ENCODE data around the gene KDM4B.
"Not testable (repeated sequence)": the region's sequence is repeated elsewhere in the genome, so short reads cannot be mapped to it uniquely, and the experiment has no call there.

The KDM4B gene

DNA sequence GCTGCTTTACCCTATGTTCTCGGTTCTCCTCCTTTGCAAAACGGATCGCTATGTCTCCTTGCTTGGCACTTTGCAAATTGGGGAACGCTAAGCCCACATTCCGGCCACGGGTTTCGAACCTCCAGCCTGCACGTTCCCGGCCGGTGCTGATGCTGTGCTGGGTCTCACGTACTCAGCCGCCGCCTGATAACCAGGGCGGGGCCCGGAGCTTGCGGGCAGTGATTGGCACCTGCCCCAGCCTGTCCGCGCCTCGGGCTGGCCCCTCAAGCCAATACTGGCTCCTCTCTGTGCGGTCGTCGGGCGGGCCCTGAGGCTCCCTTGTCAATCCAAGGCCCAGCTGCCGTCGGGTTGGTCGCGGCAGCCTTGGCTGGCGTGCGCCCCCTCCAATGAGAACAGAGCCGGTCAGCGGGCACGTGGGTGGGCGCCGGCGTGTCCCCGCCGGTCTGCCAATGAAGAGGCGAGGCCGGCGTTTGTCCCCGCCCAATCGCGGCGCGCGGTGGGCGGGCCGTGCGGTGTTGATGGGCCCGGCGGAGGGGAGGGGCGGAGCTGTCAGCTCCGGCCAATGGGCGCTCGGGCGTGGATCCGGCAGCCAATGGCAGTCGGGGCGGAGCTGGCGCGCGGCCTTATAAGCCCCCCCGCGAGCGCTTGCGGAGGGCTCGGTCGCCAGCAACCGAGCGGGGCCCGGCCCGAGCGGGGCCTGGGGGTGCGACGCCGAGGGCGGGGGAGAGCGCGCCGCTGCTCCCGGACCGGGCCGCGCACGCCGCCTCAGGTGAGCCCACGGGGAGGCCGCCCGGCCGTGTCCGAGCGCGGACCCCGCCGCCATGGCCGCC is at the start of gene KDM4B:
KDM4B (plus strand) TSS at position 652 of the 830 bp plus-strand sequence. CDS start 63,778 bp downstream, outside the sequence.
- peak; percentile 91 for DNase-seq (ENCODE audit: low read depth)

DNA sequence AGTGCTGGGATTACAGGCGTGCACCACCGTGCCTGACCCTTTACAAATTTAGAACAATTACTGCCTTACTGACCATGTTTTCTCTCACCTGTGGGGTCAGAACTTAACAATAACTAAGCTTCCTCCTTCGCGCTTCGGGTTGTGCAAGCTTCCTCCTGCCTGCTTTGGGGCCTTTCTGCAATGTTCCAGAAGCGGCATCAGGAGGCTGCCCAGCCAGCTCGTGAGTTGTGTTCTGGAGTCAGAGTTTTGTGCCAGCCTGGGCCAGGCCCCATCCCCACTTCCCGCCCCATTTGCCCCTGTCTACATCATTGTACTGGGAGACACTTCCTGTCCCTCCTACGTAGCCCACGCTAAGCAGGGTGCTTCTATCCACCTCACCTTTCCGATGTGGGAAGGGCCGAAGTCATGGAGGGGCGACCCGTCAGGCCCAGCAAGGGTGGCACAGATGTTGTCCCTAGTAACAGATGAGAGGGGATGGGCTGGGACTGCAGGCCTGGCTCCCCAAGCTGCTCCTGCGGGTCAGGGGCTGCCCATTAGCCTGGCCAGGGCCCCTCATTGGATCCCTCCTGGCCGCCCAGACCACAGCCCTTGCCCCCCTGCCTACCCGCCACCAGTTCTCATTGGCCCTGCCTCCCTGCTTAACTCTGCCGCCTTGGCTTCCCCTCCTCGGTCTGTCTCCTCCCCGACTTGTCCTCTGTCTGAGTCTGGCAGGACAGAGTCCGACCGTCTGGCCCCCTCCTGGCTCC is 46.2 kb upstream of the KDM4B start:
- DNase-seq (ENCODE audit: low read depth) = no peak

DNA sequence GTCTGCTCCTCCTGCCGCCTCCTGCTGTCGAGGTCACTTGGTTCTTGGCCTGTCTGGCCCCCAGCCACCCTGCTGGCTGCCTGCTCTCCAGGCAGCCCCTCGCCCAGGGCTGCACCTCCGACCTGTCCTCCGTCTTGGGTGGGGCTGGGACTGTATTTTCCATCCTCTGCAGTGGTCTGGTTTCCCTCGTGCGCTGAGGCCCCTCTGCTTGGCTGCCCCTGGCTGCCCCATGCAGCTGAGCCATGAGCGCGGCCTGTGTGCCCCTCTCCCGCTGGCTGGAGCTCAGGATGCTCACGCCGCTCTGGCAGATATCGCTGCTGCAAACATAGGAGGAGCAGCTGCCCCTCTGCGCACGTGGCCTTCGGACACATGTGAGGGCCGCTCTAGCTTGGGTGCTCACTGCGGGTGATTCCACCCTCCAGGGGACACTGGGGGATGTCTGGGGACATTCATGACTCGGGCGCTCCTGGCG is 45.6 kb upstream of the KDM4B start:
- no peak for DNase-seq (ENCODE audit: low read depth)

- no peak for DNase-seq (ENCODE audit: low read depth)
Measured at GRCh38 chr19:4929186-4929585, 39.7 kb upstream of the KDM4B start.

DNA sequence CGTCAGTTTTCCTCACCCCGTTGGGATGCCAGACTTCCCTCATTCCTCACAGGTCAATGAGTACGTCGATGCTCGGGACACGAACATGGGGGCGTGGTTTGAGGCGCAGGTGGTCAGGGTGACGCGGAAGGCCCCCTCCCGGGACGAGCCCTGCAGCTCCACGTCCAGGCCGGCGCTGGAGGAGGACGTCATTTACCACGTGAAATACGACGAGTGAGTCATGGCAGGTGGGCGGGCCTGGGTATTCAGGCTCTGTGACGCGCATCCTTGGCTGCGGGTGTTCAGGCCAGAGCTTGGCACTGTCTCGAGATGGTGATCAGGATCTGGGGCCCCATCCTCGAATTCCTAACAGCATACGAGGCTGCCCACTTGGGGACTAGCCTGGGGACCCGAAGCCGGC is 38.2 kb upstream of the KDM4B start:
- no peak for DNase-seq (ENCODE audit: low read depth)

- DNase-seq (ENCODE audit: low read depth) = no peak
Measured at GRCh38 chr19:4932711-4933110, 36.2 kb upstream of the KDM4B start.

DNA sequence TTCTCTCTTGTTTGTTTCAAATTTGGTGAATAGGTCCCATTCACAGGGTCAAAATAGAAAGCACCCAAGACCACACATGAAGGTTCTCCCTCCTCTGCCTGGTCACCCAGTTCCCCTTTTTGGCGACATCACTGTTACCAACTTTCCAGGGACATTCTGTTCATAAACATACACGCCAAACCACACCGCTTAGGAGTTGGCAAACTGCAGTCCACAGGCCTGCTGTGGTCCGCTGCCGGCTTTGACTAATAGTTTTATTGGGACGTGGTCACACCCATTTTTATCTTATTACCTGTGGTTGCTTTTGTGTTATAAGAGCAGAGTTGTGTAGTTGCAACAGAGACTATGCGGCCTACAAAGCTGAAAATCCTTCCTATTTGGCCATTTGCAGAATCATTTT is 35.4 kb upstream of the KDM4B start:
- no peak for DNase-seq (ENCODE audit: low read depth)

- DNase-seq (ENCODE audit: low read depth) = no peak
Measured at GRCh38 chr19:4935444-4935843, 33.5 kb upstream of the KDM4B start.

DNA sequence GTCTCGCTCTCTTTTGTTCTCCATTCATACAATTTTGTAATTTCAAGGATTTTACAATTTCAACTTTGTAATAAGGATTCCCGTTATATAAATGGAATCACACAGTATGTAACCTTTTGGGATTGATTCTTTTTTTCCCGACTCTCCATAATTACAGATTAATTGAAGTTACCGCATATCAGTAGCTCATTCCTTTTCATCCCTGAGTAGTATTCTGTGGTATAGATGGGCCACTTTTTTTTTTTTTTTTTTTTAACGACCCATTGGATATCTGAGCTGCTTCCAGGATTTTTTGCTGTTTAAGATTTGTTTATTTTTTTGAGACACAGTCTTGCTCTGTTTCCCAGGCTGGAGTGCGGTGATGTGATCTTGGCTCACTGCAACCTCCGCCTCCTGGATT is 31.9 kb upstream of the KDM4B start:
- no peak for DNase-seq (ENCODE audit: low read depth)

GRCh38 chr19:4938461-4938860 is 30.5 kb upstream of the KDM4B start:
- not testable (repeated sequence) for DNase-seq (ENCODE audit: low read depth)

DNA sequence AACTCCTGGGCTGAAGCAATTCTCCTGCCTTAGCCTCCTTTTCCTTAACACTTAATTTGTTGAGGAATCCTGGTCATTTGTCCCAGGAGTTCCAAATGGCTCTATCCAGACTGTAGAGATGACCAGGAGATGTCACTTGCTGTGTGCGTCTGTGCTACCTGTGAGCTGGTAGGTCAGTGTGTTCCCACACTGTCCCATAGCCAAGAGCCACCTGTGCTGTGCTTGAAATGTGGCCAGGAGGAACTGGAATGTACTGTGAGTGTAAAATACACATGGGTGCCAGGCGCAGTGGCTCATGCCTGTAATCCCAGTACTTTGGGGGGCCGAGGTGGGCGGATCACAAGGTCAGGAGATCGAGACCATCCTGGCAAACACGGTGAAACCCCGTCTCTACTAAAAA is 29.4 kb upstream of the KDM4B start:
- no peak for DNase-seq (ENCODE audit: low read depth)

DNA sequence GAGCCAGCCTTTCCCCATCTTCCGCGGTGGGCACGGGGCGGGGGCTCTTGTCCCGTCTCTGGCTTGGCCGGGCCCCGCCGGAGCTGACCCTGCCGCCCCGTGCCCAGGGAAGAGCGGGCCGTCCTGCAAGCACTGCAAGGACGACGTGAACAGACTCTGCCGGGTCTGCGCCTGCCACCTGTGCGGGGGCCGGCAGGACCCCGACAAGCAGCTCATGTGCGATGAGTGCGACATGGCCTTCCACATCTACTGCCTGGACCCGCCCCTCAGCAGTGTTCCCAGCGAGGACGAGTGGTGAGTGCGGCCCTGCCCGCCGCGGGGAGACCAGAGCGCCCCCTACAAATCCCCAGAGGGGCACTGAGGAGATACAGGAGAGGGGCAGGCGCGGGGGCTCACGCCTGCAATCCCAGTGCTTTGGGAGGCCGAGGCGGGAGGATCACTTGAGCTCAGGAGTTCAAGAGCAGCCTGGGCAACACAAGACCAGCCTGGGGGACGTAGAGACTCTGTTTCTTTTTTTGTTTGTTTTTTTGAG is 27.2 kb upstream of the KDM4B start:
- not testable (repeated sequence) for DNase-seq (ENCODE audit: low read depth)

GRCh38 chr19:4950650-4951049 is 18.3 kb upstream of the KDM4B start:
- not testable (repeated sequence) for DNase-seq (ENCODE audit: low read depth)

GRCh38 chr19:4951656-4952055 is 17.3 kb upstream of the KDM4B start:
- no peak for DNase-seq (ENCODE audit: low read depth)

DNA sequence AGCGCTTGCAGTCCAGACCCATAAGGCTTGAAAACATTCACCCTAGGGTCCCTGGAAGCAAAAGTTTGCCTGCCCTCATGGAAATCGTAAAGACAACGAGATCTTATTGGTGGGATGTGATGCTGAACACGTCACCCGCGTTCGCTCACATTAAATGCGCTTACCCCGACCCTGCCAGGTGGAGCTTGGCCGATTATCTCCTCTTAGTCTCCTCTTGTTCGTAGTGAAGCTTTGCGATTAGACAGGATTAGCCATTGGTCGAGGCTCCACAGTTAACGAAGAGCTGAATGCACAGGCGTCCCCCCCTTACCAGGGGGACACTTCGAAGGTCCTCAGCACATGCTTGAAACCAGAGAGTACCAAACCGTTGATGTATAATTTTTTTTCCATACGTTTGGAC is 16.0 kb upstream of the KDM4B start:
- no peak for DNase-seq (ENCODE audit: low read depth)

DNA sequence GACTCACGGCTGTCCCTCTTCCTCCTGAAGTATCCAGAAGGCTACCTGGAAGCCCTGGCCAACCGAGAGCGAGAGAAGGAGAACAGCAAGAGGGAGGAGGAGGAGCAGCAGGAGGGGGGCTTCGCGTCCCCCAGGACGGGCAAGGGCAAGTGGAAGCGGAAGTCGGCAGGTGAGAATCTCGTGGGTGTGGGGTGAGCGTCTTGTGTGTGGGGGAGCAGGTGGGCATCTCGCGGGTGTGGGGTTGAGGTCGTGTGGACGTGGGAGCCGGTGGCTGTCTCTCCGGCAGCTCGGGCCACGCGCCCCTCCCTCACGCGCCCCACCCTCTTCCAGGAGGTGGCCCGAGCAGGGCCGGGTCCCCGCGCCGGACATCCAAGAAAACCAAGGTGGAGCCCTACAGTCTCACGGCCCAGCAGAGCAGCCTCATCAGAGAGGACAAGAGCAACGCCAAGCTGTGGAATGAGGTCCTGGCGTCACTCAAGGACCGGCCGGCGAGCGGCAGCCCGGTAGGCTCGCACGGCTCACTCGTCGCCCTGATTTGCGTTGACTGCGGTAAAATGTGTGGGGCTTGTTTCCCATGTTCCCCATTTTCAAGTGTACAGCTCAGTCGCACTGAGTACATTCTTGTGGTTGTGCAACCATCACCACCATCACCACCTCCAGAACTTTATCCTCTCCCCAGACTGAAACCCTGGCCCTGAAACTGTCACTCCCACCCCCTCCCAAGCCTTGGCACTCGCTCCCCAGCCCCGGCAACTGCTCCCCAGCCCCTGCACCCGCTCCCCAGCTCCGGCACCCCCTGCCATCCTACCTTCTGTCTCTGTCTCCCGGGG is 14.4 kb upstream of the KDM4B start:
- DNase-seq (ENCODE audit: low read depth) = not testable (repeated sequence)

DNA sequence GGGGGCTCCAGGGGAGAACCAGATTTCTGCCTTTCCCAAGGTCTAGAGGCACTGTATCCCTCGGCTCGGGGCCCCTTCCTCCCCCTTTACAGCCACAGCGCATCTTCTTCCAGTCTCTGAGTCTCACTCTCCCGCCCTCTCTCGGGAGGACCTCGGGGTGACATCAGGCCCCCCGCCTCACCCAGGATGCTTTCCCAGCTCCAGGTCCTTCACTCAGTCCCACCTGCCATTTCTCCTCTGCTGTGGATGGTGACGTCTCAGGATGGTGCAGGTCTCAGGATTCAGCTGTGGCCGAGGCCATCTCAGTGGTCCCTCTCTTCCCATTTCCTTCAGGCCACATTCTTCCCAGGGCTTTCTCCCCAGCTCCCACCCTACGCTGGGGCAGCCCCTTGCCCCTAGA is 13.6 kb upstream of the KDM4B start:
- DNase-seq (ENCODE audit: low read depth) = no peak

GRCh38 chr19:4957981-4958380 is 10.9 kb upstream of the KDM4B start:
- DNase-seq (ENCODE audit: low read depth) = no peak

GRCh38 chr19:4962085-4962619 is 6.8 kb upstream of the KDM4B start:
- DNase-seq (ENCODE audit: low read depth) = no peak

DNA sequence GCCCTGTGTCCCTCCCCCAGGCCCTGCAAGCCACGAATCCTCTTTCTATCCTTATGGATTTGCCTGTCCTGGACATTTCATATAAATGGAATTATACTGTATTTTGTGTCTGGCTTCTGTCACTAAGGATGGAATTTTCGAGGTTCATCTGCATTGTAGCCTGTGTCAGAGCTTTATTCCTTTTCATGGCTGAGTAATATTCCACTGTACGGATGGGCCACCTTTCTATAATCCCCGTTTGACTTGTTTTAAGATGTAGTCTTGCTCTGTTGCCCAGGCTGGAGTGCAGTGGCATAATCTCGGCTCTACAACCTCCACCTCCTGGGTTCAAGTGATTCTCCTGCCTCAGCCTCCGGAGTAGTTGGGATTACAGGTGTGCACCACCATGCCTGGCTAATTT is 3.9 kb upstream of the KDM4B start:
- DNase-seq (ENCODE audit: low read depth) = no peak

DNA sequence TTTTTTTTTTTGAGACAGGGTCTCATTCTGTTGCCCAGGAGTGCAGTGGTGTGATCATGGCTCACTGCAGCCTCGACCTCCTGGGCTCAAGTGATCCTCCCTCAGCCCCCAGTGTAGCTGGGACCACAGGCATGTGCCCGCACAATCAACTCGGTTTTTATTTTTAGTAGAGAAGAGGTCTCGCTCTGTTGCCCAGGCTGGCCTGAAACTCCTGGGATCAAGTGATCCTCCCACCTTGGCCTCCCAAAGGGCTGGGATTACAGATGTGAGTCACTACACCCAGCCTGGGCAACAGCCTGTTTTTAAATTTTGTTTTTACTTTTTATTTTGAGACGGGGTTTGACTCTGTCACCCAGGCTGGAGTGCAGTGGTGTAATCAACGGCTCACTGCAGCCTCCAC is 2.3 kb upstream of the KDM4B start:
- no peak for DNase-seq (ENCODE audit: low read depth)
